ENCODE data around the gene YBEY.

DNA sequence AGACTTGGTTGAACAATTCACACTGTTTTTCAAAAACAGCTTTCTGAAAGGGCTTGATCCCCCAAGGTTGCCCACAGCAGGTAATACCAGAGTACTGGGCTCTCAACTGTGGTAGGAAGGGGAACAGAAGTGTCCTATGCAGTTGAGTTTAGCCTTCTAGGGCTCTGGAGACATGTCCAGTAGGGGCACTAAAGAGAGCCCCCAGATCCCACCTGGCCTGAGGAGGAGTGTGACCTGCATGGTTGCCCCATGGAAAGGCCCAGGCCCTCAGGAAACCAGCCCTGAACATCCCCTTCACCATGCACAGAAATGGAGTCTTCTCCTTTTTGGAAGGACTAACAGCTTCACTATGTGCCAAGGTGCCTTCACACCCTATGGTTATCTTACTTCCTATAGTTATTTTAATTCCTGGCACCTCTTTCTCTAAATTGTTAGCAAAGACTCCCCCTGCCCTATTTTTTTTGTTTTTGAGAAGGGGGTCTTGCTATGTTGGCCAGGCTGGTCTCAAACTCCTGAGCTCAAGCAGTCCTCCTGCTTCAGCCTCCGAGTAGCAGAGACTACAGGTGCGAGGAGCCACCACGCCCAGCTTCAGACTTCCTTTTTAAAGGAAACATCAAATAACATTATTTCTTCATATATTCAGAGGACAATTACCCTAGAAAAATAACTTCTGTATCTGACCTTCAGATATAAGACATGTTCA lies 40.8 kb upstream of the YBEY start:
- TF ChIP-seq, protein P1, sequence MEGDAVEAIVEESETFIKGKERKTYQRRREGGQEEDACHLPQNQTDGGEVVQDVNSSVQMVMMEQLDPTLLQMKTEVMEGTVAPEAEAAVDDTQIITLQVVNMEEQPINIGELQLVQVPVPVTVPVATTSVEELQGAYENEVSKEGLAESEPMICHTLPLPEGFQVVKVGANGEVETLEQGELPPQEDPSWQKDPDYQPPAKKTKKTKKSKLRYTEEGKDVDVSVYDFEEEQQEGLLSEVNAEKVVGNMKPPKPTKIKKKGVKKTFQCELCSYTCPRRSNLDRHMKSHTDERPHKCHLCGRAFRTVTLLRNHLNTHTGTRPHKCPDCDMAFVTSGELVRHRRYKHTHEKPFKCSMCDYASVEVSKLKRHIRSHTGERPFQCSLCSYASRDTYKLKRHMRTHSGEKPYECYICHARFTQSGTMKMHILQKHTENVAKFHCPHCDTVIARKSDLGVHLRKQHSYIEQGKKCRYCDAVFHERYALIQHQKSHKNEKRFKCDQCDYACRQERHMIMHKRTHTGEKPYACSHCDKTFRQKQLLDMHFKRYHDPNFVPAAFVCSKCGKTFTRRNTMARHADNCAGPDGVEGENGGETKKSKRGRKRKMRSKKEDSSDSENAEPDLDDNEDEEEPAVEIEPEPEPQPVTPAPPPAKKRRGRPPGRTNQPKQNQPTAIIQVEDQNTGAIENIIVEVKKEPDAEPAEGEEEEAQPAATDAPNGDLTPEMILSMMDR (conservative IDR thresholded peaks at IDR 0.05) = no peak
- no peak for TF ChIP-seq EZH2 (IDR thresholded peaks at IDR 0.05; ENCODE audit: low read depth)

Measured in PC-9 (cell line).